Stimulated activated CD4-positive, alpha-beta T cell treated with anti-CD3 and anti-CD28 coated beads, Interleukin-12 subunit alpha, Interleukin-12 subunit beta, amount 100 ng/mL, for 4 hours (primary cell): ENCODE data around the gene NME7.

Source experiments
- DNase-seq: peaks from one replicate; pipeline ENCODE4 v3.0.0-alpha.2; 2020

NME7 gene

DNA sequence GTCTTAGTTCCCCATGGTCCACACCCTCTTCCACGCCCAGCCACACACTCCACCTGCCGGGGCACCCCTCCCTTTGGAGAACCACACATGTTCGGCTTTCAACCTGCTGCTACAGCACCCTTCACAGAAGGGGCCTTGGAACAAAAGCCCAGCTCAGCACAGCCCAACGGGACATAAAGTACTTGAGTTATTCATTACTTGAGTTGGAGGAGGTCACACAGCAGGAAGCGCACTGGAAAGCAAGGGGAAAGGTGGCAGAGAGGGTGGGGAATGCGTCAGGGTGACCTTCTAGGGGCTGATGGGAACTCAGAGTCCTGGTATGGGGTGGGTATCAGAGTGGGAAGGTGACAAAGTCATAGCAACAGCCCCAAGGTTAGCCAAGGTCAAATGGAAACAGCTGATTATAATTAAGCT lies 264.1 kb downstream of the NME7 start:
- DNase-seq: no peak

DNA sequence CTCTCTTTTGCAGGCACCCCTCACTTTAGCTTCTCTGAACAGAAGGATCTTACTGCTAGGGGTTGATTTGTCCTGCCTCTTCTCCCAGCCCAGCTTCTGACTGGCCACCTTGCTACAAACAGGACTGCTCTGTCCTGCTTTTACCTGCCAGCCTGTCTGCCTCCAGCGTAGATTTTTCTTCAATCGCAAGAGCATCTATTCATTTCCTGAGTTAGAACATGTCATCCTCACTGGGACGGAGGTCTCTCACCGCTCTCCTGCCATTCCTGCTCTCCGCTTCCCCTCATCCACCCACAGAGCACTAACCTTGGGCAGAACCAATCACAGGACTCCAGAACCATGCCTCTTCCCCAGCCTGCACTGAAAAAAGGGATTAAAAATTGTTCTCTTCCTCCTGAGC lies 264.6 kb downstream of the NME7 start:
- no peak for DNase-seq

DNA sequence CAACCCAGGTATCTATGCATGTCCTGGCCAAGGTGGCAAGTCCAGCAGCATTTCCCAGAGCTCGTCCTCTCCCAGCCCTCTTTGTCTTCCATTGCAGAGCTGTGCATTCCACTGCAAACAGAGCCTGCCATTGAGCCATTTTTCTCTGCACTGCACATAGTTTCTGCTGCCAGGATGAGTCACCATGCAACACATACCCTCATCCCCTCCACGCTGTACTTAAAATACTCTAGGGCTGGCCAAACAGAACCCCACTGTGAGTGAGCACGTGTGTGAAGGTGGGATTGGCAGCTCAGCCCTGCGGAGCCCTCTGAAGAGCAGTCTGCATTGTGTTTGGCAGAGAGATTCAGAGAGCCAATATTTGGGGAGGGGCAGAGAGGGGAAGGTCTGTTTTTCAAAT lies 265.0 kb downstream of the NME7 start:
- no peak for DNase-seq

DNA sequence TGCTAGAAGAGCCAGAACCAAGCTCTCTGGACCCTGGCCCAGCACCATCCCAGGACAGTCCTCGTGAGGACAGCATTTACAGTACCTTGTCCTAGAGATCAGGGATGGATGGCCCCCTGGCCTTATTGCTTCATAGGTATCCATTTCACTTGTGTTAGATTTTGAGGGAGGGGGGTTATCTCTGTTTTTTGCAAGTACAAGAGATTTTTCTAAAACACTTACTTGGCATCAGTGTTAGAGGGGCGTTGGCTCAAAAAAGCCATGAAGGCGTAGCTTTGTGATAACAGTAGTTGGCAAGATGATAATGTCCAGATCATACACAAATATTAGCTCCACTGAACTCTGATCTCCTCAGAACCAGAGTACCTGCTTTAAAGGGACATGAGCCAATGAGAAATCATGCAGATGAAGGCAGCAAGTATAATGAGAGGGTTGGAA lies 266.9 kb downstream of the NME7 start:
- DNase-seq: no peak

DNA sequence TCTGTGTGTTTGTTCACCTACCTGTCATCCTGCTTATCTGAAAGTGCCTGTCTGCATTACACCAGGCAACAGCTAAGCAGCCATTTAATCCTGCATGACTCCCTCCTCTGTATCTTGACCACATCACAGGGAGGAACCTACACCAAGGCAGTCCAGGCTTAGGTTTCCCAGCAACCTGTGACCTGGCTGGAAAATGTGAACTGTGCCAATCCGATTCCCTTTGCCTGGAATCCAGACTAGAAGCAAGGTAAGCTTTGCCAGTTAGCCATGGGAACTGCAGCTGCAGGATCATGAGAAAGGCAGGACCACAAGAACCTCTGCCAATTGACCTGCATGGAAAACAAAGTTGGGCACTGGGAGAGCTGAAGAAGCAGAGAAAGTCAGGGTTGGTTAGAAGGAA lies 267.4 kb downstream of the NME7 start:
- DNase-seq: no peak

DNA sequence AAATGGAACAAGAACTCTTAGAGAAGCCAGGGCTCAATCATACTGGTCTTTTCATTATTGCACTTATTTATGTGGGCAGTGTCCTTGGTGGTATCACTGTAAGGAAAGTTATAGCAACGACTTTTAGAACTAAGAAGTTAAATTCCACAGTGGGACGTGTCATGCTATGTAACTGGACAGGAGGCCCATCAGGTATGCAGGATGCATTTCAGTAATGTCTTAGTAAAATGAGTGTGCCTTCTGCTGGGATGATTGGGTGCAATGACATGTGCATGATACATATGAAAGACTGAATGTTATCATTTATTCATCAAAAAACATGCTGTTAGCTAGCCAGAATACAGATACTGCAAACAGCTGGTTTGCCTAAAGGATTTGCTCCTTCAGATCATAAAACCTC lies 268.0 kb downstream of the NME7 start:
- DNase-seq: no peak

DNA sequence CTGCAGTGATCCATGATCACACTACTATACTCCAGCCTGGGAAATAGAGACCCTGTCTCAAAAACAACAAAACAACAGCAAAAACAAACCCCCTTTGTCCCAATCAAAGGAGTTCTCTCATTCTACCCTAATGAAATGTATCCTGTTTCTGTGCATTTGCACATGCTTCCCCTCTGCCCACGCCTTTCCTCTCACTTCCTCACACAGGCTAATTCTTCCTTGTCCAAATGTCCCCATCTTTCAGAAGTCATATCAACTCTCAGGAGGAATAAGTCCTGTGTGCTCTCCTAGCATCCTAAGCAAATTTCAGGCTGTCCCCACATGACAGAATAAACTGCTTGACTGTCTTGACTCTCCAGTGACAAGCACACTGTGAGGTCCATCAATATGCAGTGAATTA lies 269.2 kb downstream of the NME7 start:
- DNase-seq: no peak

DNA sequence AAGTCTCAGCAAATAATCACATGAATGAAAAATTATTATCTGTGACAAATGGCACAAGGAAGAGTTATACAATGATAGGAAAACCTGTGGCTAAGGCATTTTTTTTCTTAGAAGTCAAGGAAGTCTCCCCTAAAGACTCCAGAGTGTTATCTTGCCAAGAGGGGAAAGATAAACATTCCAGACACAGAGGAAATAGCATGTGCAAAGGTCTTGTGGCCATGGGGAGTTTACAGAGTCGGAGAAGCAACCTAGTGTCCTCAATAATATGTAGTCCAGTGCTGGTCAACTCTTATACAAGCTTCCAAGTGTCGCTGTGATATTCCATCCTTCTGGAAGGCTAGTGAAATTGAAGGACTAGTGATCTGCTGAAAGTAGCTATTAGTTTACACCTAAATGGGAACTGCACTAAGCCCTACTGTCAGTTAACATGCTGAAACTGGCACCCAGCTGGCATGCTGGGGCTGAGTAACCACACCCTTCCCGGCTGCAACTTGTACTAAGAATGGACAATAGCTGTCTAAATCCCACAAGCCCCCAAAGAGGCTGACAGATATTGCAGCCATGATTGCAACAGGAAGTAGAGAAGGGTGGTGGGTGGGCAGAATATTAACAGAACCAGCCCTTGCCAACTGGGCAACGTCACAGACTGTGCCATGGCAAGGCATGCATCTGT lies 272.6 kb downstream of the NME7 start:
- DNase-seq: no peak

DNA sequence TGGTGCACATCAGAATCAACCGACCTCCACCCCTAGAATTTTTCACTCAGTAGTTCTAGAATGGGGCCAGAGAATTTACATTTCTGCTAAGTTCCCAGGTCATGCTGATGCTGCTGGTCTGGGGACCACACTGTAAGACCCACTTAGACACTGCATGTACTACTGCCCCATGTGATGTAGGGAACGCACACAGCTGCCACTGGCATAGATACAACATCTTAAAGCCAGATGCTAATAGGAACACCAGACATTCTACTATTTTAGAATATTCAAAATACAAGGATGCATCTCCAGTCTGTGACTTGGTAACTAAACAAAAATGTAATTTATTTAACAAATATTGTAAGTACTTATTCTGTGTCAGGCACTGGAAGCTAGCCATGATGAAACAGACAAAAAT lies 275.2 kb downstream of the NME7 start:
- DNase-seq: no peak

DNA sequence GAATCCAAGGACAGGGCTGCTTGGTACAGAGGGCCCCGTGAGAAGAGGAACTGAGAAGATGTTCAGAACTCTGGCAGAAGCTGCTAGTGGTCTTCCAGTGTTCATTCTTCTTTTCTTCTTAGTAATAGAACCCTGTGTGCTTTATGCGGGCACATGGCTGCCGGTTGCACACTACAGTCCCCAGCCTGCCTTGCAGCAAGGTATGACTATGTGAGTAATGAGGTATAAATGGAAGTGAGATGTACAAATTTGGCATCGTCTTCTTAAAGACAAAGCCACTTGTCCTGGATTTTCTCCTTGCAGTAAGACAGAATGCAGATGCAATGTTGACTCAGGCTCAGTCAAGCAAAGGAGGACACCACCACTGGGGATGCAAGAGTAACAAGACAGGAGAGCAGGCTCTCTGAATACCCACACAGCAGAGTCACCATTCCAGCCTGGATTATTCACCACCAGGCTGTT lies 276.1 kb downstream of the NME7 start:
- DNase-seq: no peak

DNA sequence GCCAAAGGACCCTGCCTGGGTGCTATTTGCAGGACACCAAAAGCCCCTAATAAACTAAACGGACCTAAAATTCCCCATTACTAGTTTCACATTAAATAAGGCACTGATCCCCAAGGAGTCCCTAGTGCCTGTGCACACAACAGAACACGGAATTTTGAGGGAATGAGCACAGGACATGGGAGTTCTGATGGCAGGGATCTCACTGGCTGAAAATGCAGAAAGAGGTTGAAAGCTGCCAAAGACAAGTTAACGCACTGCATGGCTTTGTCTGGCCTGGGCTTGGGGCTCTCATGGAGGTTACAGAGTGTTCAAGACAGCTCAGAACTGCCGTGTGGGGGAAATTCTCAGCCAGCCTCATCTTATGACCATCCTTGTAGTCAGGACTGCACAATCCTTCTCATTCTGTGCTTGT lies 276.7 kb downstream of the NME7 start:
- DNase-seq: no peak

DNA sequence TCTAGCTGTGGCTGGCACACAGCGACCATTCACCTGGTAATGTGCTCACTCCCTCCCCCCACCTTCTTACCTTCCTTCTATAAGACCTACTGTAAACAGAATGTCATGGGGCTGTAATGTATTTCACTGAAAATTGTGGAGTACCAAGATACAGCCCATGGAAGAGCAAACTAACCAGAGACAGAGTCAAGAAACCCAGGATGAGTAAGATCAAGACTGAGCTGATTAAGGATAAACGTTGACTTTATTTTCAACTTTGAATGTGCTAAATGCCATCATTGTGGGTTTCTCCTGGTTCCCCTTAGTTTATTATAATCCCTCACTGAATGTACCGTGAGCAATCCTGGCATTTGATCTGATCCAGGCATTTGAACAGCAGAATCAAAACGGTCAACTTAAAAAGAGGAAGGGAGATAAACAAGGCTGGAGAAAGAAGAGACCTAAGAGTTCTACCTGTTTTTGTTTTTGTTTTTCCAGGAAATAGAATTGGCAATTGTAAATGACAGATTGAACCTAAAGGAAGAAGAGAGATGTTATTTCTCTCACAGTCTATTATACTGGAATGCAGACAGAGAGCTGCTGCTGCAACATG lies 277.2 kb downstream of the NME7 start:
- DNase-seq: no peak

DNA sequence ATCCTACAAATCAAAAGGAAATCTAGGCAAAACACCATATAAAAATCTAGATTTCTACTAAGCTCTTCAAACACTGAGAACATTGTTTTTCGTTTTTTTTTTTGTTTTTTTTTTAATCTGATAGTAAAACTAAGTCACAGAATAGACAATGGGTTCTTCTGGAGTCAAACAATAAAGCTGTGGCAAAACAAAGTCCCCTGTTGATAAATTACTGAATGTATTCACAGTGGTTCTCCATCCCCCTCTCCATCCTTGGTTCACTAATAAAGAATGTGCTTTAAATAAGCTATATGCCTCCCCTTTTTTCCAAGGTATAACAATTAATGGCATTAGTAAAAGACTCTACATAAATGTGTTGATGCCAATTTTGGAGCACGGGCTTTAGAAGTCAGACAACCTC lies 277.8 kb downstream of the NME7 start:
- DNase-seq: no peak

DNA sequence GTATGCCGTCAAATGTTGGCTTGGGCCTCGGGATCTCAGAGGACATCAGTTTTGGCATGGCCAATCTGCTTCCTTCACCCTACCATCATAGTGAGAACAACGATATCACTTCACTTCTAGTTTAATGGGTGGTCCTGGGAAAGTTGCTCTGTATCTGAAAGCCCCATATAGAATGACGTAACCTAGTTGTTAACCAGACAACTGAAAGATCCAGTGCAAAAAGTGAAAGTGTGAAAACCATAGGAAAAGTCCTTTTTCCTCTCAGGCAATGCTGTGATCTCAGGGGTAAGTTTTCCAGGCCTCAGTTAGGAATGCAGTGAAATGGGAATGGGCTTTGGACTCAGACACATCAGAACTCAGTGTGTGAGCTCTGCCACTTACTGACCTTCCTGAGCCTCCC lies 279.7 kb downstream of the NME7 start:
- DNase-seq: no peak

DNA sequence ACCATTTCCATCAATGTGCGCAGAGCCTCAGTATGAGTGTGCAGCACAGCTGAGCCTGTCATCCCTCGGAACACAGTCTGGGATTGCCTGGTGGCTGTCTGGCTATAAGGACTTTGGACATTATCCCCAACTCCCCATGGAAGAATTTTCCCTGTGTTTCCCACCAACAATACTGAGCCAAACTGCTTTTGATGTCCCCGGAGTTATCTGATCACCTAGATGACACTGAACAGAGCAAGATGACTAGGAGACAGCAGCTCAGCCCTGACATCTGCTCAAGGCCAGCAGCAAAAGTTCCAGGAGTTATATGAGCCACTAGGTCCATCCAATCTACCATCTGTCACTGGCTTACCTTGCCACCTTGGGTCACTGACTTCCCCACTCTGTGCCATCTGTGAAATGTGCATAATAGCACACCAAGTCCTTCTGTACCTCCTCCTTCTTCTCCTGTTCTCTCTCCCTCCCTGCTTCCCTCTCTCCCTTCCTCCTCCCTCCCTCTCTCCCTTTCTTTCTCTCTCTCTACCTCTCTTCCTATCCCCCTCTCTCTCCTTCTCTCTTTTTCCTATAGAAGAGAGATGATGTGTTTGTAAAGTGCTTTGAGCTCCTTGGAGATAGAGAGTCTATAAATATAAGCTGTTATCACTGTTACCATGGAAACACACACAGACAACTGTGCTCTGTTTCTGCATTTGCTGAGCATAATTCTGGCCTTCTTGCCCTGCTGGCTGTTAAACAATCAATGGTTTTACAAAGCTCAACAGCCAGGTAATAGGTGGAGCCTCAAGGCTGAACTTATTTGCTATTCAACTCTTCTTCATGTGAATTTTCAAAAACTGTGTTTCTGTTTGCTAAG lies 280.8 kb downstream of the NME7 start:
- DNase-seq: no peak

DNA sequence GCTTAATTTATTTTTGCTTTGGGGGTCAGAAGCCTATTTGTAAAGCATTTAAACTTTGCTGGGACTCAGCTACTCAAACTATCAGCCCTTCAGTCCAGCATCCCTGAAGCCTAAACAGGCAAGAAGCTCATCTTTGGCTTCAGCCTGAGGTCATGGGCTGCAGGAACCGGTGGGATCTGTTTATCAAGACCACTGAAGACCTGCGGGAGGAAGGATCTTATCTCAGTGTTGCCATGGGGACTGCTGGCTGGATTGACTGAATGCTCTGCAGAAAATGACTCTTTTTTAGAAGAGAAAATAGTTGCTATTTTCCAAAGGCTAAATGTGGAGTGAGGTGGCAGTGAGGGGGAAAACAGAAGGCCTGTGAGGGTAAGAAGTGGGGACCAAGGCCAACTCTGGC lies 281.7 kb downstream of the NME7 start:
- DNase-seq: no peak
